Neural cell (in vitro differentiated cells): ENCODE measurements around the gene WRNIP1.

Source experiments
- CTCF ChIP-seq: fragments of 450-650 bp; IDR thresholded peaks from 2 replicates; pipeline ENCODE4 v1.5.1; 2014; ENCODE audit warnings: antibody characterized with exemption, mild to moderate bottlenecking, moderate library complexity; ENCODE audit not compliant: poor library complexity, severe bottlenecking
- EZH2 ChIP-seq: fragments of 200-600, 300-800 bp; shearing (Covaris generic), sonication (generic); IDR thresholded peaks from 2 replicates; pipeline ENCODE4 v1.6.1; 2014; ENCODE audit warnings: antibody characterized with exemption, low read length, borderline replicate concordance, mild to moderate bottlenecking; ENCODE audit not compliant: insufficient read depth, poor library complexity, severe bottlenecking
- RAD21 ChIP-seq: fragments of 450-650 bp; conservative IDR thresholded peaks from 2 replicates; pipeline ENCODE4 v1.6.1; 2014; ENCODE audit warnings: antibody characterized with exemption, mild to moderate bottlenecking, moderate library complexity
- TAF1 ChIP-seq: IDR thresholded peaks from 2 replicates; pipeline ENCODE4 v1.6.1; 2012; ENCODE audit warnings: low read depth

GRCh38 chr6:2770171-2770570 lies 5.0 kb downstream of the WRNIP1 start:
- TF ChIP-seq CTCF (no peak), TAF1 (no peak), RAD21 (no peak), EZH2 (no peak)
